ENCODE data around the gene OR1J1. TPM values are rescaled to one million over a fixed set of nuclear protein-coding genes. Genes with fewer than 3 reads are reported as not detected.

OR1J1 gene
- total RNA-seq, 1 donor: not detected

DNA sequence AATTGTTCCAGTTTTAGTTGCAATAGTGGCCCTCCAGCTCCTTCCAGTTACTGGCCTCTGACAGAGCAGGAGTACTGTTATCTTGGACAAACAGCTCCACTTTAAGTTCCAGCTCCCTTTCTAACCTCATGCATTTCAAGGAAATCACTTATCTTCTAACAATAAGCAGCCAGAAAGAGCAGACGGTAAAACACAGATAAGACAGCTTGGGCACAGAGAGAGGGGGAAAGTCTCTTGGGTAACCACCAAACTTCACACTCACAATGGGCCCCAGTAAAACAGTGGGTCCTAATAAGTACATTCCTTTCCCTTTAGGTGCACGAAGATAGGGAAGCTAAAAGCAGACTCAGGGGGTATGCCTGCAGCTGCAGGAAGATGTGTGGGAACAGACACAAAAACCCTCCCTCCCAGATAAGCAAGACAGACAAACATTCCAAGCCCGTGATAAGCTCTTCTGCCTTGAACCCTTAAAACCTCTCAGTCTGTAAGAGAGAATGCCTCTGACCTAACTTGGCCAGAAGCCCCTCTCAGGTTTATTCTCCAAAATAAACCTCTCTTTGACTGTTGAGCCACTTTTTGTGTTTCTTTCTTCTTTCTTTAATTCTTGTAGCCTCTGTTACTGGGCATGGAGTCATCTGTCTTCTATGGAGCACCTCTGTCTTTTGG lies 30.8 kb downstream of the OR1J1 start:
- H3K36me3 ChIP-seq (ENCODE audit: insufficient read depth, low read length): no peaks in the 10 kb centered on the region
- no peak overlapping the region for H3K27ac ChIP-seq (ENCODE audit: low read depth, low read length)
- H3K4me2 ChIP-seq (ENCODE audit: insufficient read depth, low read length): no peak overlapping the region

DNA sequence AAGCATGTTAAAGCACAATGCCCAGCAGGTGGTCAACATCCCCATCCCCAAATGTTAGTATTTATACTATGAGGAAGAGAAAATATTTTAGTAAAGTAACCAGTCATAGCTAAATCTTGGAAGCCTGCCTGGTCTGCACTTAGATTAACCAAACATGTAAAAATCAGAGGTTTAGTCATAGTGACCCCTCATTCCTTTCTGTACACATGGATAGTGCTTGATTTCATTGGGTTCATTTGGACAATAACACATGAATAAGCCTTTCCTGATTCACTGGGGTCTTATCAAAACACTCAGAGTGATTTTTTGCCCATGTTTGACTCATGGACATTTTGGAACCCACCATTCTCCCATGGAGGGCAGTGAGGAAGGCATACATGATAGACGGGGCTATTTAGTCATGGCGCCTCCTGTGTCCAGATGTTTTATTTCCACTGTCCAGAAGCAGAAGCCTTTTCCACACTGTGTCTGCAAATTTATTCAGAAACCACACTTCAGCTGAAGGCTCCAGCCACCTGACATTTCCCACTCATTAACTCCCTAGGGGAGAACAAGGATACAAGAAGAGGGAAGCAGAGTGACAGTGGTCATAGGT lies 32.5 kb downstream of the OR1J1 start:
- Histone ChIP-seq H3K4me1 (ENCODE audit: insufficient read depth, low read length) (peaks cover 22% of the 10 kb centered on the region), H3K27me3 (ENCODE audit: insufficient read depth, low read length) (no peaks in the 10 kb centered on the region), H3K4me3 (ENCODE audit: insufficient read depth, low read length) (no peak overlapping the region), H3K79me2 (ENCODE audit: insufficient read depth, low read length) (no peaks in the 10 kb centered on the region), H2AFZ (ENCODE audit: low read length) (no peak overlapping the region), H4K20me1 (ENCODE audit: insufficient read depth, low read length) (no peaks in the 10 kb centered on the region), H3K9me3 (ENCODE audit: low read depth, low read length) (no peaks in the 10 kb centered on the region), H3K36me3 (ENCODE audit: insufficient read depth, low read length) (no peaks in the 10 kb centered on the region), H3K4me2 (ENCODE audit: insufficient read depth, low read length) (peak overlapping the region; percentile 49), H3K27ac (ENCODE audit: low read depth, low read length) (peak overlapping the region; percentile 60)
- peak; percentile 82 for DNase-seq (ENCODE audit: insufficient read length, low spot score, missing footprints)
- TF ChIP-seq, protein P1, sequence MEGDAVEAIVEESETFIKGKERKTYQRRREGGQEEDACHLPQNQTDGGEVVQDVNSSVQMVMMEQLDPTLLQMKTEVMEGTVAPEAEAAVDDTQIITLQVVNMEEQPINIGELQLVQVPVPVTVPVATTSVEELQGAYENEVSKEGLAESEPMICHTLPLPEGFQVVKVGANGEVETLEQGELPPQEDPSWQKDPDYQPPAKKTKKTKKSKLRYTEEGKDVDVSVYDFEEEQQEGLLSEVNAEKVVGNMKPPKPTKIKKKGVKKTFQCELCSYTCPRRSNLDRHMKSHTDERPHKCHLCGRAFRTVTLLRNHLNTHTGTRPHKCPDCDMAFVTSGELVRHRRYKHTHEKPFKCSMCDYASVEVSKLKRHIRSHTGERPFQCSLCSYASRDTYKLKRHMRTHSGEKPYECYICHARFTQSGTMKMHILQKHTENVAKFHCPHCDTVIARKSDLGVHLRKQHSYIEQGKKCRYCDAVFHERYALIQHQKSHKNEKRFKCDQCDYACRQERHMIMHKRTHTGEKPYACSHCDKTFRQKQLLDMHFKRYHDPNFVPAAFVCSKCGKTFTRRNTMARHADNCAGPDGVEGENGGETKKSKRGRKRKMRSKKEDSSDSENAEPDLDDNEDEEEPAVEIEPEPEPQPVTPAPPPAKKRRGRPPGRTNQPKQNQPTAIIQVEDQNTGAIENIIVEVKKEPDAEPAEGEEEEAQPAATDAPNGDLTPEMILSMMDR (IDR thresholded peaks at IDR 0.05; ENCODE audit: extremely low read depth, low read depth, low read length): peak; percentile 32

More for the DNA sequence above, 30.8 kb downstream of the OR1J1 start:
- no peak overlapping the region for H2AFZ ChIP-seq (ENCODE audit: low read length)
- no peaks in the 10 kb centered on the region for H3K9me3 ChIP-seq (ENCODE audit: low read depth, low read length)
- H3K79me2 ChIP-seq (ENCODE audit: insufficient read depth, low read length): no peaks in the 10 kb centered on the region
- no peaks in the 10 kb centered on the region for H4K20me1 ChIP-seq (ENCODE audit: insufficient read depth, low read length)
- TF ChIP-seq, protein P1 (IDR thresholded peaks at IDR 0.05; ENCODE audit: extremely low read depth, low read depth, low read length): no peak
- peaks cover 22% of the 10 kb centered on the region for H3K4me1 ChIP-seq (ENCODE audit: insufficient read depth, low read length)
- H3K4me3 ChIP-seq (ENCODE audit: insufficient read depth, low read length): no peak overlapping the region
- DNase-seq (ENCODE audit: insufficient read length, low spot score, missing footprints): no peak
- H3K27me3 ChIP-seq (ENCODE audit: insufficient read depth, low read length): no peaks in the 10 kb centered on the region

DNA sequence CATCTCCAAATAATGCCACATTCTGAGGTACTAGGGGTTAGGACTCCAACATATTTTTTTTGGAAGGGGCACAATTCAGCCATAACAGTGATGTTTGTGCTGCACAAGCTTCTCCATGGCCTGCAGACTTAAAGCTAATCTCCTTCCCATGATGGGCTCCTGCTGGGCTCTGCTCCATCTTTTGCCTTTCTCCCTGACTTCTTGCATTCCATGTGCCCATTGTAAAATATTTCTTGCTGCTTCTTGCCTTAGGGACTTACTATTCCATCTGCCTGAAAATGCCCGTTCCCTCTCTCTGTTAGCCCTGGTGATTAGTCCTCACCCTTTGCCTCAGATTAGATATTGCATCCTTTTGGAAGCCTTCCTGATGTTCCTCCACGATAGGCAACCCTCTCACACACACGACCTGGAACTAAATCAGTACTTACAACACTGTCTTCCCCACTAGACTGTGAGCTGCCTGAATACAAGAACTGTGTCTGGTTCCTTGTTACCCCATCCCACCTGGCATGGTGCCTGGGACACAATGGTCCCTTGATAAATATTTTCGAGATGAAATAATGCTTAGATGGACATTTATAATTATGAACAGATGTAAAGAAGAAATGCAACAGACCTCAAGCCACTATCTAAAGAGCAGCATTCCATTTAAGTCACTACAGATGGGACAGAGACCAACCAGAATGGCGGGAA lies 33.5 kb downstream of the OR1J1 start:
- Histone ChIP-seq H3K27me3 (ENCODE audit: insufficient read depth, low read length) (no peaks in the 10 kb centered on the region), H3K36me3 (ENCODE audit: insufficient read depth, low read length) (no peaks in the 10 kb centered on the region), H2AFZ (ENCODE audit: low read length) (no peak overlapping the region), H3K4me1 (ENCODE audit: insufficient read depth, low read length) (peaks cover 22% of the 10 kb centered on the region), H3K4me2 (ENCODE audit: insufficient read depth, low read length) (peak overlapping the region; percentile 49), H3K9me3 (ENCODE audit: low read depth, low read length) (no peaks in the 10 kb centered on the region), H4K20me1 (ENCODE audit: insufficient read depth, low read length) (no peaks in the 10 kb centered on the region), H3K4me3 (ENCODE audit: insufficient read depth, low read length) (no peak overlapping the region), H3K27ac (ENCODE audit: low read depth, low read length) (peak overlapping the region; percentile 58), H3K79me2 (ENCODE audit: insufficient read depth, low read length) (no peaks in the 10 kb centered on the region)
- peak; percentile 82 for DNase-seq (ENCODE audit: insufficient read length, low spot score, missing footprints)
- TF ChIP-seq, protein P1 (IDR thresholded peaks at IDR 0.05; ENCODE audit: extremely low read depth, low read depth, low read length): no peak

DNA sequence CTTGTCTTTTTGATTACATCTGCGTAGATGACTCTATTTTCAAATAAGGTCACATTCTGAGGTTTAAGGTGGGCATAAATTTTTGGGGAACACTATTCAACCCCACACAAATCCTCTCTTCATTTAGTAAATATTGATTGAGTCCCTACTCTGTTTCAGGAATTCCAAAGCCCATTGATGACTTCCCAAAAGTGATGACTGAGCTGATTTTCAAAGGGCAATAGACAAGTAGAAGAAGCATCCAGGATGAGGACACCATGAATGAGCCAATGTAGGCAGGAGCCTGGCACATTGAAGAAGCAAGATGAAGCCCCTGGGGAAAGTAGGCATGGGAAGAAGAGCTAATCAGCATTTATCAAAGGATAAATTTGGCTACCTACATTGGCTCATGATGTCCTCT lies 35.2 kb downstream of the OR1J1 start:
- Histone ChIP-seq H3K36me3 (ENCODE audit: insufficient read depth, low read length) (no peaks in the 10 kb centered on the region), H3K4me1 (ENCODE audit: insufficient read depth, low read length) (peaks cover 22% of the 10 kb centered on the region), H3K27me3 (ENCODE audit: insufficient read depth, low read length) (no peaks in the 10 kb centered on the region), H3K27ac (ENCODE audit: low read depth, low read length) (no peak overlapping the region), H3K4me2 (ENCODE audit: insufficient read depth, low read length) (no peak overlapping the region), H3K79me2 (ENCODE audit: insufficient read depth, low read length) (no peaks in the 10 kb centered on the region), H4K20me1 (ENCODE audit: insufficient read depth, low read length) (no peaks in the 10 kb centered on the region), H3K4me3 (ENCODE audit: insufficient read depth, low read length) (no peak overlapping the region), H2AFZ (ENCODE audit: low read length) (no peak overlapping the region), H3K9me3 (ENCODE audit: low read depth, low read length) (no peaks in the 10 kb centered on the region)
- no peak for DNase-seq (ENCODE audit: insufficient read length, low spot score, missing footprints)
- TF ChIP-seq, protein P1 (IDR thresholded peaks at IDR 0.05; ENCODE audit: extremely low read depth, low read depth, low read length): no peak

All from osteoblast (primary cell).